HUES64 (cell line): ENCODE data around the gene NDUFAF4. TPM values are rescaled to one million over a fixed set of nuclear protein-coding genes. Genes with fewer than 3 reads are reported as not detected.

Experiments
- H3K27ac ChIP-seq: 2 replicates; pipeline ENCODE4 v1.7.0; 2013; ENCODE audit warnings: low read depth, low read length, inconsistent platforms
- H3K27me3 ChIP-seq: 2 replicates; pipeline ENCODE4 v1.6.1; 2013; ENCODE audit warnings: mild to moderate bottlenecking, low read length; ENCODE audit not compliant: insufficient read depth
- H3K36me3 ChIP-seq: 2 replicates; pipeline ENCODE4 v1.6.1; 2013; ENCODE audit warnings: mild to moderate bottlenecking, low read length; ENCODE audit not compliant: insufficient read depth
- H3K4me1 ChIP-seq: 2 replicates; pipeline ENCODE4 v1.6.1; 2013; ENCODE audit warnings: mild to moderate bottlenecking, low read length, moderate library complexity; ENCODE audit not compliant: insufficient read depth
- H3K4me3 ChIP-seq: 2 replicates; pipeline ENCODE4 v1.5.1; 2013; ENCODE audit warnings: mild to moderate bottlenecking, low read length, moderate library complexity
- H3K9ac ChIP-seq: 2 replicates; pipeline ENCODE4 v1.6.1; 2013; ENCODE audit warnings: mild to moderate bottlenecking, low read depth, low read length
- H3K9me3 ChIP-seq: 2 replicates; pipeline ENCODE4 v1.6.1; 2013; ENCODE audit warnings: low read depth, low read length; ENCODE audit not compliant: insufficient read depth
- WGBS: fragments of 150-250, 120-280 bp; methylation state at CpG from one replicate; pipeline ENCODE4 v1.1.7; 2013; ENCODE audit warnings: missing lambda C conversion rate; 5-methylcytosine and 5-hydroxymethylcytosine counted together
- polyA plus RNA-seq, 2 experiments: library from polyadenylated mRNA; stranded (reverse); fragments of 50-300 nt; gene quantifications; one replicate each; pipeline ENCODE4 v1.2.3, GENCODE V29; 2013

The NDUFAF4 gene
- 106 TPM for polyA plus RNA-seq (2013, experiment 1 of 2)
- polyA plus RNA-seq (2013, experiment 2 of 2) = 104 TPM

GRCh38 chr6:96897396-96898240, at the start of gene NDUFAF4:
TSS of gene NDUFAF4 (minus strand) at chr6:96897891. CDS start at chr6:96897801, 90 bp downstream.
- peak within 1 kb of the TSS; percentile 79 for H3K4me3 ChIP-seq
- H3K9me3 ChIP-seq = no peaks in the 10 kb centered on the region
- no peaks in the 10 kb centered on the region for H3K27me3 ChIP-seq
- H3K36me3 ChIP-seq = peaks cover 39% of the 10 kb centered on the region
- H3K27ac ChIP-seq = peak within 1 kb of the TSS; percentile 79
- peaks cover 6% of the 10 kb centered on the region; the same call in 1 of the 2 replicates for H3K4me1 ChIP-seq
- H3K9ac ChIP-seq = peak within 1 kb of the TSS; percentile 90
- WGBS = under 1% methylated on average over 66 of the region's 71 CpGs

- Histone ChIP-seq H3K36me3 (no peaks in the 10 kb centered on the region), H3K27ac (no peak overlapping the region), H3K4me3 (no peak overlapping the region), H3K27me3 (no peaks in the 10 kb centered on the region), H3K4me1 (peaks cover 4% of the 10 kb centered on the region), H3K9me3 (no peaks in the 10 kb centered on the region), H3K9ac (no peak overlapping the region)
- 93% methylated on average over 3 of the region's 3 CpGs for WGBS
Observed at GRCh38 chr6:96947055-96947454, 49.4 kb upstream of the NDUFAF4 start.

GRCh38 chr6:96943555-96944215, 46.0 kb upstream of the NDUFAF4 start:
- Histone ChIP-seq H3K36me3 (no peaks in the 10 kb centered on the region), H3K9me3 (no peaks in the 10 kb centered on the region), H3K9ac (no peak overlapping the region), H3K27me3 (no peaks in the 10 kb centered on the region), H3K4me3 (no peak overlapping the region), H3K4me1 (no peaks in the 10 kb centered on the region), H3K27ac (no peak overlapping the region)
- 96% methylated on average over 9 of the region's 9 CpGs for WGBS

- 98% methylated on average over 2 of the region's 2 CpGs for WGBS
- no peaks in the 10 kb centered on the region for H3K36me3 ChIP-seq
- no peaks in the 10 kb centered on the region for H3K4me1 ChIP-seq
- H3K9ac ChIP-seq = no peak overlapping the region
- no peak overlapping the region for H3K27ac ChIP-seq
- H3K27me3 ChIP-seq = no peaks in the 10 kb centered on the region
- no peak overlapping the region for H3K4me3 ChIP-seq
- no peaks in the 10 kb centered on the region for H3K9me3 ChIP-seq
Observed at GRCh38 chr6:96942676-96943075, 45.0 kb upstream of the NDUFAF4 start.

GRCh38 chr6:96940322-96940721, 42.6 kb upstream of the NDUFAF4 start:
- Histone ChIP-seq H3K4me3 (no peak overlapping the region), H3K9ac (no peak overlapping the region), H3K4me1 (no peaks in the 10 kb centered on the region), H3K9me3 (no peaks in the 10 kb centered on the region), H3K27ac (no peak overlapping the region), H3K27me3 (no peaks in the 10 kb centered on the region), H3K36me3 (no peaks in the 10 kb centered on the region)

- H3K9ac ChIP-seq = no peak overlapping the region
- 85% methylated on average over 4 of the region's 4 CpGs for WGBS
- no peak overlapping the region for H3K27ac ChIP-seq
Observed at GRCh38 chr6:96939007-96939805, 41.5 kb upstream of the NDUFAF4 start.

GRCh38 chr6:96934087-96934486, 36.4 kb upstream of the NDUFAF4 start:
- 100% methylated on average over 4 of the region's 4 CpGs for WGBS
- Histone ChIP-seq H3K9ac (no peak overlapping the region), H3K4me3 (no peak overlapping the region)

More at GRCh38 chr6:96939007-96939805, 41.5 kb upstream of the NDUFAF4 start:
- Histone ChIP-seq H3K36me3 (no peaks in the 10 kb centered on the region), H3K27me3 (no peaks in the 10 kb centered on the region), H3K4me3 (no peak overlapping the region), H3K9me3 (no peaks in the 10 kb centered on the region), H3K4me1 (no peaks in the 10 kb centered on the region)

GRCh38 chr6:96931198-96931597, 33.5 kb upstream of the NDUFAF4 start:
- Histone ChIP-seq H3K4me1 (0 out of 2 replicates have a peak, but pooled peaks cover 9% of the 10 kb centered on the region), H3K27ac (no peak overlapping the region), H3K9ac (no peak overlapping the region), H3K36me3 (no peaks in the 10 kb centered on the region), H3K9me3 (no peaks in the 10 kb centered on the region), H3K4me3 (no peak overlapping the region), H3K27me3 (peaks cover 4% of the 10 kb centered on the region; the same call in 1 of the 2 replicates)
- WGBS = 84% methylated on average over 2 of the region's 2 CpGs

More at GRCh38 chr6:96934087-96934486, 36.4 kb upstream of the NDUFAF4 start:
- H3K27me3 ChIP-seq = no peaks in the 10 kb centered on the region
- no peak overlapping the region for H3K27ac ChIP-seq
- H3K9me3 ChIP-seq = no peaks in the 10 kb centered on the region
- H3K36me3 ChIP-seq = no peaks in the 10 kb centered on the region
- 0 out of 2 replicates have a peak, but pooled peaks cover 9% of the 10 kb centered on the region for H3K4me1 ChIP-seq

GRCh38 chr6:96929741-96930140, 32.0 kb upstream of the NDUFAF4 start:
- no peak overlapping the region for H3K9ac ChIP-seq
- no peaks in the 10 kb centered on the region for H3K36me3 ChIP-seq
- no peaks in the 10 kb centered on the region for H3K9me3 ChIP-seq
- peaks cover 13% of the 10 kb centered on the region; the same call in 1 of the 2 replicates for H3K27me3 ChIP-seq
- H3K4me1 ChIP-seq = 0 out of 2 replicates have a peak, but pooled peaks cover 9% of the 10 kb centered on the region
- no peak overlapping the region for H3K27ac ChIP-seq
- WGBS = 91% methylated on average over 2 of the region's 2 CpGs
- H3K4me3 ChIP-seq = no peak overlapping the region

GRCh38 chr6:96927660-96928059, 30.0 kb upstream of the NDUFAF4 start:
- Histone ChIP-seq H3K27me3 (peaks cover 17% of the 10 kb centered on the region; the same call in 1 of the 2 replicates), H3K9ac (no peak overlapping the region), H3K27ac (no peak overlapping the region), H3K4me3 (no peak overlapping the region), H3K4me1 (0 out of 2 replicates have a peak, but pooled peaks cover 9% of the 10 kb centered on the region), H3K36me3 (no peaks in the 10 kb centered on the region), H3K9me3 (no peaks in the 10 kb centered on the region)
- WGBS = 94% methylated on average over 4 of the region's 4 CpGs
